CD14-positive monocyte (primary cell): ENCODE measurements around the gene PNKP. TPM values are rescaled to one million over a fixed set of nuclear protein-coding genes. Genes with fewer than 3 reads are reported as not detected.

Source experiments
- DNase-seq, 3 donors: peaks; one replicate each; pipeline ENCODE4 v3.0.0-alpha.2; 2011 to 2022
- H2AFZ ChIP-seq: 2 replicates; pipeline ENCODE4 v1.6.0; 2012; ENCODE audit warnings: mild to moderate bottlenecking, low read depth, low read length, inconsistent platforms; ENCODE audit not compliant: insufficient read depth, poor library complexity, severe bottlenecking
- H3K27ac ChIP-seq, 2 donors: 1 replicate in 1 of 2; 2 replicates in 1 of 2; pipeline ENCODE4 v1.5.1; 2012 to 2013; ENCODE audit warnings: low read length in 2 of 2, control low read depth in 1 of 2, inconsistent platforms in 1 of 2, low read depth in 1 of 2, mild to moderate bottlenecking in 1 of 2
- H3K27me3 ChIP-seq, 2 donors: one replicate each; pipeline versions ENCODE4 v1.6.0 to v1.6.1; 2011 to 2013; ENCODE audit warnings: low read length in 2 of 2; ENCODE audit not compliant: control insufficient read depth in 2 of 2, insufficient read depth in 2 of 2
- H3K36me3 ChIP-seq, 2 donors: replicated peaks in 1 of 2; 1 replicate in 1 of 2; 2 replicates in 1 of 2; pipeline versions ENCODE4 v1.5.1 to v1.6.1; 2012 to 2013; ENCODE audit warnings: low read length in 2 of 2, control low read depth in 1 of 2, inconsistent platforms in 1 of 2, mild to moderate bottlenecking in 1 of 2; ENCODE audit not compliant: insufficient read depth in 2 of 2, control insufficient read depth in 1 of 2
- H3K4me1 ChIP-seq, 2 donors: 1 replicate in 1 of 2; 2 replicates in 1 of 2; pipeline versions ENCODE4 v1.5.1 to v1.6.1; 2012 to 2013; ENCODE audit warnings: low read length in 2 of 2, control low read depth in 1 of 2, inconsistent platforms in 1 of 2, mild to moderate bottlenecking in 1 of 2, moderate library complexity in 1 of 2; ENCODE audit not compliant: insufficient read depth in 2 of 2, control insufficient read depth in 1 of 2
- H3K4me2 ChIP-seq: replicated peaks from 2 replicates; pipeline ENCODE3; 2012; ENCODE audit warnings: low read length, moderate library complexity, mild to moderate bottlenecking; ENCODE audit not compliant: poor library complexity, severe bottlenecking; ENCODE audit errors: extremely low read depth
- H3K4me3 ChIP-seq, 3 experiments: fragments of 200-600 bp in 1 of 3; sonication (generic) in 1 of 3; replicated peaks in 1 of 3; 1 replicate in 2 of 3; 2 replicates in 1 of 3; pipeline ENCODE4 v1.5.1; 2011 to 2013; ENCODE audit warnings: low read length in 3 of 3, mild to moderate bottlenecking in 3 of 3, control low read depth in 2 of 3, low read depth in 2 of 3, inconsistent platforms in 1 of 3, moderate library complexity in 1 of 3
- H3K79me2 ChIP-seq: 2 replicates; pipeline ENCODE4 v1.6.0; 2012; ENCODE audit warnings: mild to moderate bottlenecking, control low read depth, inconsistent platforms, low read length, moderate library complexity; ENCODE audit not compliant: insufficient read depth
- H3K9ac ChIP-seq: 2 replicates; pipeline ENCODE4 v1.6.0; 2017; ENCODE audit warnings: low read length, mild to moderate bottlenecking; ENCODE audit not compliant: insufficient read depth, poor library complexity, severe bottlenecking
- H3K9me3 ChIP-seq, 2 donors: replicated peaks in 1 of 2; 1 replicate in 1 of 2; 2 replicates in 1 of 2; pipeline versions ENCODE4 v1.5.1 to v1.6.1; 2012 to 2013; ENCODE audit warnings: low read length in 2 of 2, control low read depth in 1 of 2; ENCODE audit not compliant: control insufficient read depth in 1 of 2, insufficient read depth in 1 of 2
- H4K20me1 ChIP-seq: 2 replicates; pipeline ENCODE4 v1.6.0; 2012; ENCODE audit warnings: mild to moderate bottlenecking, low read length, control low read depth, moderate library complexity; ENCODE audit not compliant: insufficient read depth
- H3K27ac Mint-ChIP-seq, 7 donors: one replicate each; pipeline ENCODE4 v1.8.0; 2020; ENCODE audit warnings: mild to moderate bottlenecking in 7 of 7, mixed read lengths in 7 of 7, moderate library complexity in 6 of 7, inconsistent platforms in 2 of 7
- H3K27me3 Mint-ChIP-seq, 3 donors: one replicate each; pipeline ENCODE4 v1.8.0; 2021 to 2022; ENCODE audit warnings: low read depth in 3 of 3, mild to moderate bottlenecking in 3 of 3, mixed read lengths in 3 of 3, moderate library complexity in 3 of 3, inconsistent platforms in 1 of 3
- H3K36me3 Mint-ChIP-seq, 2 donors: one replicate each; pipeline ENCODE4 v1.8.0; 2020; ENCODE audit warnings: mixed read lengths in 2 of 2, inconsistent platforms in 1 of 2, mild to moderate bottlenecking in 1 of 2
- H3K4me1 Mint-ChIP-seq: one replicate; pipeline ENCODE4 v1.8.0; 2020; ENCODE audit warnings: mild to moderate bottlenecking, mixed read lengths
- H3K4me3 Mint-ChIP-seq, 2 donors: one replicate each; pipeline ENCODE4 v1.8.0; 2020; ENCODE audit warnings: mild to moderate bottlenecking in 2 of 2, mixed read lengths in 2 of 2, moderate library complexity in 1 of 2
- H3K9me3 Mint-ChIP-seq, 7 donors: one replicate each; pipeline ENCODE4 v1.8.0; 2020 to 2022; ENCODE audit warnings: mixed read lengths in 7 of 7, mild to moderate bottlenecking in 6 of 7, moderate library complexity in 6 of 7, inconsistent platforms in 2 of 7
- WGBS: methylation state at CpG from one replicate; pipeline ENCODE4 v1.1.5; 2013; ENCODE audit warnings: missing lambda C conversion rate; ENCODE audit not compliant: insufficient coverage; 5-methylcytosine and 5-hydroxymethylcytosine counted together
- intact Hi-C, 2 donors: fragments of 100-400 bp; cut with micrococcal nuclease; formaldehyde crosslinking; loops; one replicate each; pipeline versions ENCODE4 v1.15.0 to v1.15.1; 2023
- polyA plus RNA-seq, 3 donors: library from polyadenylated mRNA; depleted of rRNA in 1 of 3; unstranded in 2 of 3; stranded (reverse) in 1 of 3; fragments of 300-500 nt in 2 of 3; fragments of >200 nt in 1 of 3; fragmentation: Illumina TruSeq in 2 of 3; gene quantifications; 1 replicate in 2 of 3; 2 replicates in 1 of 3; pipeline ENCODE4 v1.2.3, GENCODE V29; 2012 to 2021
- TF ChIP-seq, protein P1 (sequence below): fragments of 200-600 bp; IDR thresholded peaks from one replicate; pipeline ENCODE4 v1.8.0; 2022; ENCODE audit warnings: antibody characterized with exemption, mild to moderate bottlenecking

Gene PNKP
- polyA plus RNA-seq, 3 donors, result 23.0 to 88.6 (median 30.2) TPM

DNA sequence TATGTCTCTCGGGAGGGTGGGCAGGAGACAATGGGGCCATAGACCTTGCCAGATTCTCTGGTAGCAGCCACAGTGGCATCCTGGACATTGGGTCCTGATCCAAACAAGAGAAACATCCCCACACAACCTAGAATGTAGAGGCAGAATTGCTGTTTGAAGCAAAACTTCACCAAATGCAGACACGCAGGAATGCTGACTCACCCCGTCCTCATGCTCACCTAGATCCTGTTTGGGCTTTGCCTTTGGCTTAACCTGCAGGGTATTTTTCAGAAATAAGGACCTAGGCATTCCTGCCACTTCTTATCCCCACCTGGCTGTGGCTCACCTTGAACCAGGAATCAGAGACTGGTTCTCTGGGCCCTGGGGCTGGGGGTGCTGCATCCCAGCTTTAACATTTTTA is 17.4 kb upstream of the PNKP start:
- Histone ChIP-seq H4K20me1 (peaks cover 49% of the 10 kb centered on the region), H3K79me2 (peaks cover 3% of the 10 kb centered on the region), H3K9me3 (no peaks in the 10 kb centered on the region), H3K4me2 (no peak overlapping the region), H2AFZ (no peak overlapping the region), H3K27me3 (no peaks in the 10 kb centered on the region), H3K4me1 (peaks cover 2 to 3% of the 10 kb centered on the region in 2 donors), H3K36me3 (peaks cover 51 to 54% of the 10 kb centered on the region in 2 donors), H3K9ac (no peak overlapping the region), H3K27ac (no peak overlapping the region), H3K4me3 (no peak overlapping the region)
- no peak overlapping the region for H3K27ac Mint-ChIP-seq
- intact Hi-C loops, result loop anchor here in 1 of 2 donors (5.0 kb wide), 1 partner anchor 43 kb away; the partner anchor contains the start of genes ATF5 and NUP62
- peaks cover 2 to 12% (median 9%) of the 10 kb centered on the region in 3 donors for H3K27me3 Mint-ChIP-seq
- 88% methylated on average over 3 of the region's 3 CpGs for WGBS
- no peak for DNase-seq
- TF ChIP-seq, protein P1, sequence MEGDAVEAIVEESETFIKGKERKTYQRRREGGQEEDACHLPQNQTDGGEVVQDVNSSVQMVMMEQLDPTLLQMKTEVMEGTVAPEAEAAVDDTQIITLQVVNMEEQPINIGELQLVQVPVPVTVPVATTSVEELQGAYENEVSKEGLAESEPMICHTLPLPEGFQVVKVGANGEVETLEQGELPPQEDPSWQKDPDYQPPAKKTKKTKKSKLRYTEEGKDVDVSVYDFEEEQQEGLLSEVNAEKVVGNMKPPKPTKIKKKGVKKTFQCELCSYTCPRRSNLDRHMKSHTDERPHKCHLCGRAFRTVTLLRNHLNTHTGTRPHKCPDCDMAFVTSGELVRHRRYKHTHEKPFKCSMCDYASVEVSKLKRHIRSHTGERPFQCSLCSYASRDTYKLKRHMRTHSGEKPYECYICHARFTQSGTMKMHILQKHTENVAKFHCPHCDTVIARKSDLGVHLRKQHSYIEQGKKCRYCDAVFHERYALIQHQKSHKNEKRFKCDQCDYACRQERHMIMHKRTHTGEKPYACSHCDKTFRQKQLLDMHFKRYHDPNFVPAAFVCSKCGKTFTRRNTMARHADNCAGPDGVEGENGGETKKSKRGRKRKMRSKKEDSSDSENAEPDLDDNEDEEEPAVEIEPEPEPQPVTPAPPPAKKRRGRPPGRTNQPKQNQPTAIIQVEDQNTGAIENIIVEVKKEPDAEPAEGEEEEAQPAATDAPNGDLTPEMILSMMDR, result no peak
- peaks cover 6% of the 10 kb centered on the region for H3K4me1 Mint-ChIP-seq
- peaks cover 0 to 7% (median 0%) of the 10 kb centered on the region in 7 donors for H3K9me3 Mint-ChIP-seq
- peaks cover 70 to 74% of the 10 kb centered on the region in 2 donors for H3K36me3 Mint-ChIP-seq
- peak overlapping the region in 1 of 2 donors; percentile 24 for H3K4me3 Mint-ChIP-seq

DNA sequence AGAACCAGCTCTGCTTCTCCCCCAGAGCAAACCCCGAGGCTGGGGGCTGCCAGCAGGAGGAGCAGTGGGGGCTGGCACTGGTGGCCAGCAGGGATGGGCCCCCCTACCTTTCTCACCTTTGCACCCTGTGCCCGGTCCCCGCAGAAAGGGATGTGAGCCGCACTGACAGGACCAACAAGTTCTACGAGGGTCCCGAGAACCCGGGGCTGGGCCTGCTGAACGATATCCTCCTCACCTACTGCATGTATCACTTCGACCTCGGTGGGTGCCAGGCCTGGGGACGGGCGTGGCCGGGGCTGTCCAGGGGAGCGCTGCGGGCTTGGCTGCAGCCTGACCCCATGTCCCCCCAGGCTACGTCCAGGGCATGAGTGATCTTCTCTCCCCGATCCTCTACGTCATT is 16.7 kb upstream of the PNKP start:
- Histone ChIP-seq H3K27ac (no peak overlapping the region), H2AFZ (no peak overlapping the region), H4K20me1 (peaks cover 45% of the 10 kb centered on the region), H3K4me2 (no peak overlapping the region), H3K27me3 (no peaks in the 10 kb centered on the region), H3K9ac (no peak overlapping the region), H3K4me3 (no peak overlapping the region), H3K9me3 (no peaks in the 10 kb centered on the region), H3K36me3 (peaks cover 51 to 55% of the 10 kb centered on the region in 2 donors), H3K79me2 (peaks cover 3% of the 10 kb centered on the region), H3K4me1 (peaks cover 2 to 5% of the 10 kb centered on the region in 2 donors)
- Mint-ChIP-seq H3K4me1 (peaks cover 3% of the 10 kb centered on the region), H3K4me3 (no peak overlapping the region), H3K9me3 (peaks cover 0 to 4% (median 0%) of the 10 kb centered on the region in 7 donors), H3K27me3 (peaks cover 2 to 6% (median 3%) of the 10 kb centered on the region in 3 donors), H3K27ac (no peak overlapping the region), H3K36me3 (peaks cover 70 to 74% of the 10 kb centered on the region in 2 donors)
- no peak for DNase-seq
- TF ChIP-seq, protein P1, result no peak
- intact Hi-C loops, result no loop called here
- 96% methylated on average over 16 of the region's 18 CpGs for WGBS
